K562 (cell line): ENCODE measurements around the gene AGPAT2. TPM values are rescaled to one million over a fixed set of nuclear protein-coding genes. Genes with fewer than 3 reads are reported as not detected.

Source experiments
- ATAC-seq: fragments of 200-7000 bp; cut with Tn5 transposase; 3 replicates; pipeline ENCODE4 v1.9.1; 2020; ENCODE audit warnings: moderate library complexity
- BruUV-seq: library from RNA; stranded (reverse); fragments of 400-500 nt; replicated peaks from 2 replicates; lab custom pipeline; 2021; lab: Mats Ljungman, UMichigan
- CTCF ChIA-PET: fragments of 300-600 bp; formaldehyde crosslinking; extraction: SDS; loops from one replicate; lab custom pipeline; 2021; ENCODE audit warnings: low intra/inter-chr PET ratio; lab: Yijun Ruan, JAX
- POLR2A ChIA-PET: fragments of 300-600, 350-650 bp; sonication (Branson Sonifier 250); formaldehyde crosslinking; extraction: SDS; loops from one replicate; lab custom pipeline; 2021; ENCODE audit warnings: antibody characterized with exemption, inconsistent platforms; lab: Yijun Ruan, JAX
- DNase-seq, 4 experiments: peaks; one replicate each; pipeline versions ENCODE4 v3.0.0 to v3.0.0-alpha.2; 2011 to 2018; ENCODE audit warnings: low spot score in 3 of 4, mixed read lengths in 3 of 4; ENCODE audit errors: extremely low read depth in 1 of 4
- FAIRE-seq: peaks from 2 replicates; lab custom pipeline; 2011; peaks lifted over from hg19 to GRCh38; lab: Jason Lieb, UNC
- H2AFZ ChIP-seq: 2 replicates; pipeline ENCODE4 v1.6.0; 2011; ENCODE audit warnings: low read depth, low read length, control low read depth, inconsistent platforms
- H3K27ac ChIP-seq: fragments of 200-600 bp; 3 replicates; pipeline ENCODE4 v1.8.0; 2011; ENCODE audit warnings: low read depth, mild to moderate bottlenecking, control low read depth, inconsistent platforms, low read length, moderate library complexity, mixed read lengths; ENCODE audit errors: extremely low read depth
- H3K27me3 ChIP-seq, 2 experiments: fragments of 300-600 bp in 1 of 2; 2 replicates in 1 of 2; 3 replicates in 1 of 2; pipeline versions ENCODE4 v1.6.0 to v1.8.0; 2011; ENCODE audit warnings: inconsistent platforms in 2 of 2, low read length in 2 of 2, mild to moderate bottlenecking in 1 of 2, mixed read lengths in 1 of 2, moderate library complexity in 1 of 2; ENCODE audit not compliant: control insufficient read depth in 2 of 2, insufficient read depth in 2 of 2
- H3K36me3 ChIP-seq: fragments of 300-600 bp; 3 replicates; pipeline ENCODE4 v1.8.0; 2011; ENCODE audit warnings: mild to moderate bottlenecking, low read length, inconsistent platforms; ENCODE audit not compliant: control insufficient read depth, insufficient read depth
- H3K4me1 ChIP-seq, 2 experiments: fragments of 200-600 bp in 1 of 2; replicated peaks in 1 of 2; 2 replicates in 1 of 2; 3 replicates in 1 of 2; pipeline versions ENCODE4 v1.5.1 to v1.8.0; 2011; ENCODE audit warnings: inconsistent platforms in 2 of 2, low read length in 2 of 2, mild to moderate bottlenecking in 1 of 2, mixed read lengths in 1 of 2, moderate library complexity in 1 of 2; ENCODE audit not compliant: control insufficient read depth in 2 of 2, insufficient read depth in 2 of 2
- H3K4me2 ChIP-seq: 2 replicates; pipeline ENCODE4 v1.6.1; 2011; ENCODE audit warnings: low read length, control low read depth, inconsistent platforms, mixed read lengths; ENCODE audit not compliant: insufficient read depth
- H3K4me3 ChIP-seq: fragments of 200-600 bp; sonication (generic), shearing (Covaris generic); 2 replicates; pipeline ENCODE4 v1.5.1; 2016; ENCODE audit warnings: control low read depth, inconsistent platforms
- H3K79me2 ChIP-seq: fragments of 200-600 bp; 3 replicates; pipeline ENCODE4 v1.8.0; 2011; ENCODE audit warnings: low read length, inconsistent platforms; ENCODE audit not compliant: control insufficient read depth, insufficient read depth
- H3K9ac ChIP-seq, 2 experiments: 2 replicates each; pipeline versions ENCODE4 v1.6.0 to v1.6.1; 2011; ENCODE audit warnings: low read depth in 2 of 2, low read length in 2 of 2, control low read depth in 1 of 2, inconsistent platforms in 1 of 2, mild to moderate bottlenecking in 1 of 2, mixed read lengths in 1 of 2; ENCODE audit not compliant: insufficient read depth in 1 of 2
- H3K9me1 ChIP-seq: one replicate; pipeline ENCODE4 v1.6.0; 2011; ENCODE audit warnings: inconsistent platforms, mild to moderate bottlenecking, low read length, moderate library complexity; ENCODE audit not compliant: control insufficient read depth, insufficient read depth
- H3K9me3 ChIP-seq: replicated peaks from 2 replicates; pipeline ENCODE4 v1.5.1; 2011; ENCODE audit warnings: low read depth, low read length, inconsistent platforms; ENCODE audit not compliant: control insufficient read depth, insufficient read depth
- H4K20me1 ChIP-seq: replicated peaks from 2 replicates; pipeline ENCODE4 v1.6.1; 2011; ENCODE audit warnings: low read length, inconsistent platforms, mixed read lengths; ENCODE audit not compliant: control insufficient read depth, insufficient read depth
- MAFK ChIP-seq: IDR thresholded peaks from 2 replicates; pipeline ENCODE4 v1.6.1; 2011; ENCODE audit warnings: low read length, improper control_type of control experiment
- RAD51 ChIP-seq: fragments of 450-650 bp; IDR thresholded peaks from 2 replicates; pipeline ENCODE4 v1.7.1; 2016; ENCODE audit warnings: low read depth, mild to moderate bottlenecking, borderline replicate concordance
- RB1 ChIP-seq: fragments of 450-650 bp; IDR thresholded peaks from 2 replicates; pipeline ENCODE4 v1.6.1; 2017; ENCODE audit warnings: low read depth, mild to moderate bottlenecking
- TOE1 ChIP-seq, 2 experiments: fragments of 450-650 bp in 1 of 2; sonication (generic) in 1 of 2; formaldehyde crosslinking in 1 of 2; IDR thresholded peaks; 2 replicates each; pipeline versions ENCODE4 v1.7.1 to v1.8.0; 2016 to 2022; ENCODE audit warnings: borderline replicate concordance in 2 of 2, mild to moderate bottlenecking in 2 of 2, antibody characterized with exemption in 1 of 2, inconsistent platforms in 1 of 2, low read depth in 1 of 2, missing genetic modification reagents in 1 of 2, moderate library complexity in 1 of 2
- ZBTB7A ChIP-seq: IDR thresholded peaks from 2 replicates; pipeline ENCODE4 v1.6.1; 2011; ENCODE audit warnings: low read depth, mild to moderate bottlenecking, low read length, moderate library complexity, borderline replicate concordance; ENCODE audit not compliant: control insufficient read depth
- ZNF384 ChIP-seq: IDR thresholded peaks from 2 replicates; pipeline ENCODE4 v1.6.1; 2012; ENCODE audit warnings: low read depth, low read length, improper control_type of control experiment
- WGBS: fragments of 100-300 bp; shearing (Covaris generic); methylation state at CpG from one replicate; pipeline ENCODE4 v1.1.6; 2016; ENCODE audit warnings: low coverage, mixed read lengths; ENCODE audit not compliant: insufficient coverage; ENCODE audit errors: missing lambda C conversion rate; 5-methylcytosine and 5-hydroxymethylcytosine counted together
- in situ Hi-C: fragments of 300-500 bp; cut with MboI; formaldehyde crosslinking; loops from 4 replicates; pipeline ENCODE4 v1.15.0; 2018; ENCODE audit warnings: inconsistent platforms, mixed read lengths
- intact Hi-C: fragments of 100-400 bp; cut with micrococcal nuclease; formaldehyde crosslinking; loops from 2 replicates; pipeline ENCODE4 v1.14.2; 2022
- polyA plus RNA-seq, 8 experiments: library from polyadenylated mRNA; depleted of rRNA in 4 of 8; stranded (reverse) in 5 of 8; unstranded in 3 of 8; fragments of >200 nt; fragmentation: Nextera tagmentation in 2 of 8; fragmentation: Illumina TruSeq in 1 of 8; extraction: Ambion mirVana in 2 of 8; extraction: Trizol in 1 of 8; gene quantifications; 2 replicates each; pipeline versions ENCODE4 v1.2.1 to v1.2.3, GENCODE V29; 2011 to 2014; ENCODE audit warnings: inconsistent platforms in 1 of 8, missing spikeins in 1 of 8
- total RNA-seq, 7 experiments: library from RNA; depleted of rRNA in 6 of 7; stranded (reverse); fragments of >200 nt in 6 of 7; fragmentation: Illumina TruSeq in 2 of 7; extraction: Trizol in 2 of 7; gene quantifications; 2 replicates each; pipeline versions ENCODE4 v1.2.1 to v1.2.3, GENCODE V29; 2011 to 2021; ENCODE audit warnings: low replicate concordance in 1 of 7
- TF ChIP-seq, protein P1 (sequence below): sonication (generic); formaldehyde crosslinking; IDR thresholded peaks from 2 replicates; pipeline ENCODE4 v1.9.0; 2022; ENCODE audit warnings: mild to moderate bottlenecking, missing genetic modification reagents
- TF ChIP-seq, protein P2 (sequence below): fragments of 450-650 bp; IDR thresholded peaks from 2 replicates; pipeline ENCODE4 v1.6.1; 2016
- TF ChIP-seq, protein P3 (sequence below): IDR thresholded peaks from 3 replicates; pipeline ENCODE4 v1.6.1; 2011; ENCODE audit warnings: borderline replicate concordance, mild to moderate bottlenecking, moderate library complexity; ENCODE audit not compliant: insufficient read length; ENCODE audit errors: extremely low read depth
- TF ChIP-seq, protein P4 (sequence below): IDR thresholded peaks from 2 replicates; pipeline ENCODE4 v1.6.1; 2011; ENCODE audit warnings: borderline replicate concordance, low read depth, mild to moderate bottlenecking, moderate library complexity, low read length; ENCODE audit not compliant: insufficient read depth, poor library complexity, severe bottlenecking
- TF ChIP-seq, protein P5 (sequence below): sonication (generic); formaldehyde crosslinking; IDR thresholded peaks from 2 replicates; pipeline ENCODE4 v1.5.0; 2020; ENCODE audit warnings: missing genetic modification reagents

Gene AGPAT2
- total and polyA plus RNA-seq, 9 of the 15 experiments (the other 6 are each of a cell fraction or from before 2014, with no cell fraction given), result 0.13 to 54.5 (median 23.9) TPM

DNA sequence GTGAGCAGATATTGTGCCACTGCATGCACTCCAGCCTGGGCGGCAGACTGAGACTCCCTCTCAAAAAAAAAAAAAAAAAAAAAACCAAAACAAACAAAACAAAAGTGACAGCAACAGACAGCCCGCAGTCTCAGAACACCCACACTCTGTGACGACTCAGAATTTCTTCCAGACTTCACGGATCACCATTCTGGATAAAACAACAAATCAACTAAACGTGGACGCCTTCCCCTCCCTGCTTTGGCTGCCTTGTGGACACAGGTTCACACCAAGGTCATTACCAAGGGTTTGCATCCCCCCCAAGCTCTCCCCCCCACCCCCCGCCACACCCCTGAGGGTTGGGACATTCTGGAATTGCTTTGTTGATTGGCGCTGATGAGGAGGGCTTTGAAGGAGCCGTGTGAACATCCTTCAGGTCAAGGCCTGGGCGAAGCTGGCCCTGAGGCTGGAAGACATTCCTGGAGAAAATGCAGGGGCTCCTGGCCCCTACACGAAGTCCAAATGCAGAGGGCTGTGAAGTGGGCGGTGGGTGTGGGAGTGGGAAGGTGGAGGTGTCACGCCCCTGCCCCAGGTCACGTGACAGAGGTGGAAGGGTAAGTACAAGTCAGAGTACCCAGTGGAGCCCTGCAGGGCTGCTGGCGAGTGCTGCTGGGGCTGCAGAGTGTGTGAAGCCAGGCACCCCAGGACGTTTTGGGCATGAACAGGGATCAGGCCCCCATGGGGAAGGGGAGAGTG is 45.4 kb upstream of the AGPAT2 start:
- peaks cover 15% of the 10 kb centered on the region; the same call in 2 of the 3 replicates for H3K36me3 ChIP-seq
- H3K79me2 ChIP-seq, result peaks cover 37% of the 10 kb centered on the region
- no peak overlapping the region for H2AFZ ChIP-seq
- H4K20me1 ChIP-seq, result peaks cover 2% of the 10 kb centered on the region
- in situ Hi-C loops, result no loop called here
- H3K4me2 ChIP-seq, result no peak overlapping the region
- ATAC-seq (no peak), DNase-seq (no peak), FAIRE-seq (peak; percentile 66)
- no TSS peak for BruUV-seq
- H3K27ac ChIP-seq, result no peak overlapping the region
- H3K4me3 ChIP-seq, result no peak overlapping the region
- intact Hi-C loops, result no loop called here
- POLR2A ChIA-PET, result no interaction called here
- 32% methylated on average over 13 of the region's 16 CpGs for WGBS
- H3K4me1 ChIP-seq, result peaks cover 14 to 65% of the 10 kb centered on the region in 2 experiments; a peak in 4 of 5 replicates
- H3K9ac ChIP-seq, result peak overlapping the region in 1 of 2 experiments; percentile 24; a peak in 2 of 4 replicates
- H3K27me3 ChIP-seq, result no peaks in the 10 kb centered on the region
- peaks cover 8% of the 10 kb centered on the region for H3K9me1 ChIP-seq
- CTCF ChIA-PET, result no interaction called here
- H3K9me3 ChIP-seq, result no peaks in the 10 kb centered on the region
- TF ChIP-seq RB1 (no peak), MAFK (no peak), TOE1 (IDR thresholded peaks at IDR 0.05; ENCODE audit: borderline replicate concordance) (peak; percentile 61), TOE1 (CRISPR knock-in tag; IDR thresholded peaks at IDR 0.05; ENCODE audit: borderline replicate concordance, low read depth) (no peak), ZBTB7A (0 out of 2 replicates have a peak, but pooled peaks have one; percentile 15), ZNF384 (peak; percentile 38; the same call in 1 of the 2 replicates), RAD51 (peak; percentile 77; the same call in 1 of the 2 replicates)
- TF ChIP-seq, protein P1, sequence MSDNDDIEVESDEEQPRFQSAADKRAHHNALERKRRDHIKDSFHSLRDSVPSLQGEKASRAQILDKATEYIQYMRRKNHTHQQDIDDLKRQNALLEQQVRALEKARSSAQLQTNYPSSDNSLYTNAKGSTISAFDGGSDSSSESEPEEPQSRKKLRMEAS, result no peak
- TF ChIP-seq, protein P2, sequence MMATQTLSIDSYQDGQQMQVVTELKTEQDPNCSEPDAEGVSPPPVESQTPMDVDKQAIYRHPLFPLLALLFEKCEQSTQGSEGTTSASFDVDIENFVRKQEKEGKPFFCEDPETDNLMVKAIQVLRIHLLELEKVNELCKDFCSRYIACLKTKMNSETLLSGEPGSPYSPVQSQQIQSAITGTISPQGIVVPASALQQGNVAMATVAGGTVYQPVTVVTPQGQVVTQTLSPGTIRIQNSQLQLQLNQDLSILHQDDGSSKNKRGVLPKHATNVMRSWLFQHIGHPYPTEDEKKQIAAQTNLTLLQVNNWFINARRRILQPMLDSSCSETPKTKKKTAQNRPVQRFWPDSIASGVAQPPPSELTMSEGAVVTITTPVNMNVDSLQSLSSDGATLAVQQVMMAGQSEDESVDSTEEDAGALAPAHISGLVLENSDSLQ, result no peak
- TF ChIP-seq, protein P3, sequence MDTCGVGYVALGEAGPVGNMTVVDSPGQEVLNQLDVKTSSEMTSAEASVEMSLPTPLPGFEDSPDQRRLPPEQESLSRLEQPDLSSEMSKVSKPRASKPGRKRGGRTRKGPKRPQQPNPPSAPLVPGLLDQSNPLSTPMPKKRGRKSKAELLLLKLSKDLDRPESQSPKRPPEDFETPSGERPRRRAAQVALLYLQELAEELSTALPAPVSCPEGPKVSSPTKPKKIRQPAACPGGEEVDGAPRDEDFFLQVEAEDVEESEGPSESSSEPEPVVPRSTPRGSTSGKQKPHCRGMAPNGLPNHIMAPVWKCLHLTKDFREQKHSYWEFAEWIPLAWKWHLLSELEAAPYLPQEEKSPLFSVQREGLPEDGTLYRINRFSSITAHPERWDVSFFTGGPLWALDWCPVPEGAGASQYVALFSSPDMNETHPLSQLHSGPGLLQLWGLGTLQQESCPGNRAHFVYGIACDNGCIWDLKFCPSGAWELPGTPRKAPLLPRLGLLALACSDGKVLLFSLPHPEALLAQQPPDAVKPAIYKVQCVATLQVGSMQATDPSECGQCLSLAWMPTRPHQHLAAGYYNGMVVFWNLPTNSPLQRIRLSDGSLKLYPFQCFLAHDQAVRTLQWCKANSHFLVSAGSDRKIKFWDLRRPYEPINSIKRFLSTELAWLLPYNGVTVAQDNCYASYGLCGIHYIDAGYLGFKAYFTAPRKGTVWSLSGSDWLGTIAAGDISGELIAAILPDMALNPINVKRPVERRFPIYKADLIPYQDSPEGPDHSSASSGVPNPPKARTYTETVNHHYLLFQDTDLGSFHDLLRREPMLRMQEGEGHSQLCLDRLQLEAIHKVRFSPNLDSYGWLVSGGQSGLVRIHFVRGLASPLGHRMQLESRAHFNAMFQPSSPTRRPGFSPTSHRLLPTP, result no peak
- TF ChIP-seq, protein P4, sequence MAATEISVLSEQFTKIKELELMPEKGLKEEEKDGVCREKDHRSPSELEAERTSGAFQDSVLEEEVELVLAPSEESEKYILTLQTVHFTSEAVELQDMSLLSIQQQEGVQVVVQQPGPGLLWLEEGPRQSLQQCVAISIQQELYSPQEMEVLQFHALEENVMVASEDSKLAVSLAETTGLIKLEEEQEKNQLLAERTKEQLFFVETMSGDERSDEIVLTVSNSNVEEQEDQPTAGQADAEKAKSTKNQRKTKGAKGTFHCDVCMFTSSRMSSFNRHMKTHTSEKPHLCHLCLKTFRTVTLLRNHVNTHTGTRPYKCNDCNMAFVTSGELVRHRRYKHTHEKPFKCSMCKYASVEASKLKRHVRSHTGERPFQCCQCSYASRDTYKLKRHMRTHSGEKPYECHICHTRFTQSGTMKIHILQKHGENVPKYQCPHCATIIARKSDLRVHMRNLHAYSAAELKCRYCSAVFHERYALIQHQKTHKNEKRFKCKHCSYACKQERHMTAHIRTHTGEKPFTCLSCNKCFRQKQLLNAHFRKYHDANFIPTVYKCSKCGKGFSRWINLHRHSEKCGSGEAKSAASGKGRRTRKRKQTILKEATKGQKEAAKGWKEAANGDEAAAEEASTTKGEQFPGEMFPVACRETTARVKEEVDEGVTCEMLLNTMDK, result no peak
- TF ChIP-seq, protein P5, sequence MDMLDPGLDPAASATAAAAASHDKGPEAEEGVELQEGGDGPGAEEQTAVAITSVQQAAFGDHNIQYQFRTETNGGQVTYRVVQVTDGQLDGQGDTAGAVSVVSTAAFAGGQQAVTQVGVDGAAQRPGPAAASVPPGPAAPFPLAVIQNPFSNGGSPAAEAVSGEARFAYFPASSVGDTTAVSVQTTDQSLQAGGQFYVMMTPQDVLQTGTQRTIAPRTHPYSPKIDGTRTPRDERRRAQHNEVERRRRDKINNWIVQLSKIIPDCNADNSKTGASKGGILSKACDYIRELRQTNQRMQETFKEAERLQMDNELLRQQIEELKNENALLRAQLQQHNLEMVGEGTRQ (CRISPR knock-in tag), result peak; percentile 48
